ENCODE data around the gene CACNA2D4.
A peak's percentile ranks its signal among the peaks of the same experiment; 100 is the strongest.

The CACNA2D4 gene

DNA sequence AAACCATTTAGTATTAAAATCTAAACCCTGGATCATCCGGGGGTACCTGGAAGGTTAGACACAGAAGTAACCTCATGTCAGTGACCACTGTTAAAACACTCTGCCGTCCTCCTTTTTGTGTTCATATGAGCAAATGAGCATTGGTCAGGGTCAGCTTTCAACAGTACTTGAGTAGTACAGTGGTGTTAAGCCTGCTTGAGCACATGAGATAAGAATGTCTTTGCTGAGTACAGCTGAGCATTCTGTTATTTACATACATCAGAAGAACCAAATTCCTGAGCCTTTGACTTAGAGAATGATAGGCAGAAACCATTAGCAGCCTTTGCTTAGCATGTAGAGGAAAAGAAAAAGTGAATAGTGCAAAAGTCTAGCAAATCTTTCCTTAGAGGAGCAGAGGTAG, 136.7 kb downstream of the CACNA2D4 start:
- DNase-seq (ENCODE audit: low read depth, low spot score): no peak

DNA sequence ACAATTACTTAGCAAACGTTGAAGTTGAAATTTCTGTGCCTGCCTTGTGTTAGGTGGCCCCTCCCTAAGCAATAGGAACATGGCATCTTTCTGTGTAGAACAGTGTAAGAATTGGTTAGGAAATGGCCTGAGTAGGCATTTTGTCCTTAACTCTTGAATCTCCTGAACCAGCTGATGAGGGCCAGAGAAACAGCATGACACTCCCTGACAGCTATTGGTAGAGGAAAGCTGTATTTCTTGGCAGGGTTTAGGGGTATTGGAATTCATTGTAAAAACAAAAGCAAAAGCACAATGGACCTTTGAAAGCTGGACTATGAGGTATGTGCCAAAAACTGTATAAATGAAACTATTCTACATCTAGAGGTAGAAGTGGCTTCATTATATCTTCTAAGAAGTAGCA, 138.7 kb downstream of the CACNA2D4 start:
- DNase-seq (ENCODE audit: low read depth, low spot score): peak; percentile 77

DNA sequence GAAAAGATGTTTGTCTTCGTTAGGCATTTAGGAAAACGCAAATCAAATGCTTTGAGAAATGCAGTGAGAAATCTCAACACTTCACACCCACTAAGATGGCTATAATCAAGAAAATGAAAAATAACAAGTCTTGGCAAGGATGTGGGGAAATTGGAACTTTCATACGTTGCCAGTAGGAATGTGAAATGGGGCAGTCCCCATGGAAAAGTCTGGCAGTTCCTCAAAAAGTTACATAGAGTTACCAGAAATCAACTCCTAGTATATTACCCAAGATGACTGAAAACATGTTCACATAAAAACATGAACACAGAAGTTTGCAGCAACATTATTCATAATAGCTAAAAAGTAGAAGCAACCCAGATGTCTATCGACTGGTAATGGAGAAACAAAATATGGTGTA, 139.5 kb downstream of the CACNA2D4 start:
- DNase-seq (ENCODE audit: low read depth, low spot score): no peak

DNA sequence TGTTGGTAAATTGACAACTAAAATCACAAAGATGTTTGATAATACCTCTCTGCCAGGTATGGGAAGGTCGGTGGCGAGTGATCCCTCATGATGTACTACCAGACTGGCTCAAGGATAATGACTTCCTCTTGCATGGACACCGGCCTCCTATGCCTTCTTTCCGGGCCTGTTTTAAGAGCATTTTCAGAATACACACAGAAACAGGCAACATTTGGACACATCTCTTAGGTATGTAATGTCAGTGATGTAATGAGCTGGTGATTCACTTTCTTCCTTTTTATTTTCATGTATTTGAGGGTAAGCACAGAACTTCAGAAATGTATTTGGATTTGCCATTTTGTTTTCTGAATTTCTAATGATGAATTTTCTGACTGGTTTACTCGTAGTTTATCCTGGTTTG, 140.7 kb downstream of the CACNA2D4 start:
- no peak for DNase-seq (ENCODE audit: low read depth, low spot score)

DNA sequence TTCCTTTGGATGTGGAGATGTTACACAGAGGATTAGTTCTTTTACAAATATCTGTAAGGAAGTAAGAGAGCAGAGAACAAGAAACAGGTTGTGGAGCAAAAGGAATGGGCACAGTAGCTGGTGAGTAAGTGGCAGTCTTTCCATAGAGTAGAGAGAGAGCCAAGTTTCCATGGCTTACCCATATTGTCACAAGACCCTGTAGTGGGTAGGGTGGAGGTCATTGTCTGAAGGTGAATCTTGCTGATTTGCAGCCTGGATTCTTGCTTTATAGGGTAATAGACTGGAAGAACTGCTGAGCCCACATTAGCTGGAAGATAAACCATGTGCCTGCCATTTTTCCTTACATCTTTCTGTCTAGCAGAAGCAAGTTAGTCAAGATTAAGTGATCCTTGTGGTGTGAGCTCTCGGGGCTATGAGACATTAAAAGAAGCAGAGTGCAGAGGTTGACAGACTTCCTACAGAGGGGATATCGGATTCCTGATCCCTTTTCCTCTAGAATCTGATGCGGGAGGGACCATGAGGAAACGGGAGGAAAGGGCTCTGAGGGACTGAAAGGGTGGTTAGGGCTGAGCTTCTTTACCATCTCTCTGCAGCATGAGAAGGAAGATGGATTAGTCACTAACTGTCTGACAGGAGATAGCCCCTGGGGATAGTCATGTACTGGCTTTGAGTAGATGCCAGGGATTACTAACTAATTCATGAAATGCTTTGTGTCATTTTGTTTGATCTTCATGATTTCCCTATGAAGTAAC, 142.1 kb downstream of the CACNA2D4 start:
- DNase-seq (ENCODE audit: low read depth, low spot score): no peak

DNA sequence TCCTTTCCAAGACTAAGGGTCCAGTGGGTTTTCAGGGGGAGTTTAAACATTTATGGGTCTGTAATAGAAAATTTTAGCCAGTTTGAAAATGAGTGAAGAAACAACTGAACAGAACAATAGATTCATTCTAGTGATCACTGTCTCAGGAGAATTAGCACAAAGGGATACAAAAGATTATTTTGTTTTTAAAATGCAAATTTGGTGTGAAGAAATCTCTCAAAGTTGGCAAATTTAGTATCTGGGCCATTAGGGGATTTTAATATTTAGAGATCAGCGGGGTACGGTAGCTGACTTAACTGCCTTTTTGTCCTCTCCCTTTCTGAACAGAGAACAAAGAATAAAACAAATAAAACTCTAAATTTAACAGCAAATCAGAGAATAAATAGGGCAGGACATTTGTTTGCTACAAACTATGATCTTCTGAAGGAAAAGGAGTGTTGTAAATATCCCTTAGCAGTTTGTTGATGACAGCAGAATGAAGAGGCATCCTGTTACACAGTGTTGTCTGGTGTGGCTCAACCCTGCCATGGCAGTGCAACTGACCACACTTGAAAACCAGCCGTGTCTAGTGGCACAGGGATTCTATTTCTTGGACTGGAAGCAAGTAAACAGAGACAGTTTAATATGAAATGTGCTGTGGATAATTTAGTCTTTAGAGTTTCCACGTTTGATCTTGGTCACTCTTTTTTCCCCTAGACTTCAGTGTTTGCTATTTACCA, 144.4 kb downstream of the CACNA2D4 start:
- DNase-seq (ENCODE audit: low read depth, low spot score): no peak

DNA sequence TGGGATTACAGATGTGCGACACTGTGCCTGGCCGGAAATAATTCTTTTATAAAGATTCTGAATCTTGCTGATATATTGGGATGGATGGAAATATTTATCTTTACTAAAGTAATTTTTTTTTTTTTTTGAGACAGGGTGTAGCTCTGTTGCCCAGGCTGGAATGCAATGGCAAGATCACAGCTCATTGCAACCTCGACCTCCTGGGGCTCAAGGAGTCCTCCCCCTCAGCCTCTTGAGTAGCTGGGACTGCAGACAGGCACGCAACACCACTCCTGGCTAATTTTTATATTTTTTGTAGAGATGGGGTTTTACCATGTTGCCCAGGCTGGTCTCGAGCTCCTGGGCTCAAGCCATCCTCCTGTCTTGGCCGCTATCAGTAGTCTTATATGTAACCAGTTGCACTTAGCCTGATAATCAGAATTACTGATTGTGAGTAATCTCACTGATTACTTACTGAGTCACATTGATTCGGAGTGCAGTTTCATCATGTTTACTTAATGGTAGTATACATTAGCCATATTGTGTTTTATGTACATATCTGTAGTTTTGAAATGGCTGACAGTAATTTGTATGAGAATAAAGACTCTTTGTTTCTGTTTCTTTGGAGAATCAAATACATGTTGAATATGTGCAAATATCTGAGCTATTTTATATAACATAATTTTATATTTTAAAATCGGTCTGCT, 148.5 kb downstream of the CACNA2D4 start:
- DNase-seq (ENCODE audit: low read depth, low spot score): no peak

DNA sequence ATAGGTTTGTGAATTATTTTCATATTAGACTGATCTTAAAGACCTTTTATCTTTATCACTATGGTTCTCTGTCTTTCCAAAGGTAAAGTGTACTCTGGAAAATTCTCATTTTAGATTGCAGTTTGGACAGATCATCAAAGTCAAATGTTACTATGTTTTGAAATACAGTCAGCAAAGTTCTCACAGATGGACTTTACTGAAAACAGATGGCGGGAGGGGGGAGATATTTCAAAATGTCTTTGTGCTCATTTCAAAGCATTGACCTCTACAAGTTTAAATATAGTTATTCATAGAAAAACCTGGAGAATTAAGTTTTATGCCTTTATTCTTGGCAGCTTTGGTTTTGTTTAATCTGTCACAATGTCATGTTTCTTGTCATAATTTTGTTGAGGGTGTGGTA, 149.8 kb downstream of the CACNA2D4 start:
- DNase-seq (ENCODE audit: low read depth, low spot score): no peak

DNA sequence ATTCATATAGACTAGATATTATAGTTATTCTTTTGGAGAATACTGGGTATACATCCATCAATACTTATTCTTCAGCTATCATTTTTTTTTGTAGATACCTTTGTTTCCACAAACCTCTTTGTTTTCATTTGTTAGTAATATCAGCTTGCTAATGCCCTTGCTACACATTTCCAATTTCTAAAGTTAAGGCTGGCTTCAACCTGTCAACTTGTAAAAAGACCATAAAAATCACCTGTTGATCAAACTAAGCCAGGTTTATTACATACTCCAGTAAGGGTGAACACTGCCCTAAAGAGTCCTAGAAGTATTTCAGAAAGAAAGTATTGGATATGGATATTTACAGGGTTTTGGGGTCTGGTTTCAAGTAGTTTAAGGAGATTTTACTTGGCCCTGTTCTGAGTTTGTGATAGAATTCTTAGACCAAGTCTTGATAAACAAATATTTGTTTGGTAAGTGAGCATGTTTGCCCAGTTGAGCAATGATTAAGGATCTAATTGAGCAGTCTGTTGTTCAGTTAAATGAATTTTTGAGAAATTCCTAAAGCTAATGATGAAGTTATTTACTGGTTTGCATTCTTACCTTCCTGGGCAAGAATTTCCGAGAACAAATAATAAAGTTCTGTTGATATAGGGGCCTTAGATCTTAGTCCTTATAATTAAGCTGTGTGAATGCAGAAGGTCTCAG, 150.9 kb downstream of the CACNA2D4 start:
- no peak for DNase-seq (ENCODE audit: low read depth, low spot score)

DNA sequence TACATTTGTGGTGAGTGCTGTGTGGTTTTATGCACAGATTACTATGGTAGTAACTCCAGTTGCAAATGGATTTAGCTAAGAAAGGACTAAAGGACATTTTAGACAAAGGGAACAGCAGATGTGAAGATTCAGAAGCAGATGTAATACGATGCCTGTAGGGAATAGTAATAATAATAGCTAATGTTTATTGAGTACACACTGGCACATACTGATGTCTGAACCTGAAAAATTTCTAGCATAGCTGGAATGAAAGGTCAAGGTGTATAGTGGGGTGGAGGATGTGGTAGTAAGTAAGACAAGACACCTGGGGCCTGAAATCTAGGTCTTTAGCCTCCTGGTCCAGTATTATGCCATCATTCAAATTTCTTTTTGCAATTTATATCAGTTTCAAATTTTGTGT, 152.3 kb downstream of the CACNA2D4 start:
- DNase-seq (ENCODE audit: low read depth, low spot score): no peak

DNA sequence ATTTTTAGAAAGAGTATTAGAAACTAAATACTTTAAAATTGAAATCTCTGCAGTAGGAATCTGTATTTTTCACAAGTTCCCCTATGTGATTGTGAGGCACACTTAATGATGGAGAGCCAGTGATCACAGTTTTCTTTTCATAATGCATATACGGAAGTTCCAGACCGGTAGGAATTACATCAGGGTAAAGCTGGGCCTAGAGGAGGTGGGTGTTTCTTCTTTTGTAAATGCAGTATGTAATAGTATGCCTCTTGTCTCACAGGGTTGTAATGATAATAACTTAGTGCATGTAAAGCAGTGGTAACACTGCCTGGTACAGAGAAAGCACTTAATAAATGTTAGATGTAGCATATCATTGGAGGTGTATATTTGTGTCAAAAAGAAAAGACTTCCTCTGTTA, 155.3 kb downstream of the CACNA2D4 start:
- DNase-seq (ENCODE audit: low read depth, low spot score): no peak

DNA sequence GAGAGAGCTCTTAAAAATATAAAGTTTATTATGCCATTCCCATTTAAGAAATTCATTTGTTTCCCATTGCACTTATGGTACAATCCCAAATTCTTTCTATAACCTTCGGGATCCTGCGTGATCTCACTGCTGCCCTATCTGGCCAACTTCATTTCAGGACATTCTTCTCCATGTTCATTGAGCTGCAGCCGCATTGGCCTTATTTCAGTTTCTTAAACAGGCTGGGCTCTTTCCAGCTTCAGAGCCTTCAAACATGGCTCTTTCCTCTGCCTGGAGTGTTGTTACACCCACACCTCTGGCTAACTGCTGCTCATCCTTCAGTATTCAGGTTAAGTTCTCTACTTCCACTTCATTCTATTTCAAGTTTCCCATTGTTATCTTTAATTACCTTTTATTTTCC, 156.6 kb downstream of the CACNA2D4 start:
- no peak for DNase-seq (ENCODE audit: low read depth, low spot score)

DNA sequence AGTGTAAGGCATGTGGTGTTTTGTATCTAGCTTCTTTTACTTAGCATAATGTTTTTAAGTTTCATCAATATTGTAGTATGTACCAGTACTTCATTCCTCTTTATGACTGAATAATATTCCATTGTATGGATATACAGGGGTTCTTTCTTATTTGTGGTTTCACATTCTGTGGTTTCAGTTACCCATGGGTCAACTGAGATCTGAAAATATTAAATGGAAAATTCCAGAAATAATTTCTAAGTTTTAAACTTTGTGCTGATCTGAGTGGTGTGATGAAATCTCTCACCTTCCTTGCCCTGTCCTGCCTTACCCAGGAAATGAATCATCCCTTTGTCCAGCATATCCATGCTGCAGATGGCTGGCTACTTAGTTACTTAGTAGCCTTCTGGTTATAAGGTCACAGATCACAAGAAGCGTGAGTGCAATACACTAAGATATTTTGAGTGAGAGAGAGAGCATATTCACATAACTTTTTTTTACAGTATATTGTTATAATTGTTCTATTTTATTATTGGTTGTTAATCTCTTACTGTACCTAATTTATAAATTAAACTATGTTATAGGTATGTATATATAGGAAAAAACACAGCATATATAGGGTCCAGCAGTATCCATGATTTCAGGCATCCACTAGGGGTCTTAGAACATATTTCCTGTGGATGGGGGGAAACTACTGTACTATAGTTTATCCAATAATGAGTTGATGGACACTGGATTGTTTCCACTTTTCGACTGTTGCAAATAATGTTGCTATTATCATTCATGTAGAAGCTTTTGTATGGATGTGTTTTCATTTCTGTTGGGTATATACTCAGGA, 157.7 kb downstream of the CACNA2D4 start:
- DNase-seq (ENCODE audit: low read depth, low spot score): no peak

DNA sequence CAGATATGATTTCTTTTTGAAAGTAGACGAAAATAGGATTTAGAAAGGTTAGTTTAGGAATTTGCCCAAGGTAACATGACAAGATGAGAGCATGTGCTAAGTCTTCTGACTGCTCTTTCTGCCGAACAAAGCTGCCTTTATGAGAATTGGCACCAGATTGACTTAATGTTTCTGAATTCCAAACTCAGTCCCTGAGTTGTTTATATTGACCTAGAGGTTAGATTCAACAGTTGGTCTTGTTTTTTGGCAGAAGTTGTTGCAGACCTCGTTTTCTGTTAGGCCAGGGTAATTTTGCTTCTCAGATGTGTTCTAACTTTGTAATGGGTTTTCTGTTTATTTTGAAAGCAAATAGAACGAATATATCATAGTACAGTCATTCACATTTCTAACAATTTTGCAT, 159.6 kb downstream of the CACNA2D4 start:
- DNase-seq (ENCODE audit: low read depth, low spot score): no peak

DNA sequence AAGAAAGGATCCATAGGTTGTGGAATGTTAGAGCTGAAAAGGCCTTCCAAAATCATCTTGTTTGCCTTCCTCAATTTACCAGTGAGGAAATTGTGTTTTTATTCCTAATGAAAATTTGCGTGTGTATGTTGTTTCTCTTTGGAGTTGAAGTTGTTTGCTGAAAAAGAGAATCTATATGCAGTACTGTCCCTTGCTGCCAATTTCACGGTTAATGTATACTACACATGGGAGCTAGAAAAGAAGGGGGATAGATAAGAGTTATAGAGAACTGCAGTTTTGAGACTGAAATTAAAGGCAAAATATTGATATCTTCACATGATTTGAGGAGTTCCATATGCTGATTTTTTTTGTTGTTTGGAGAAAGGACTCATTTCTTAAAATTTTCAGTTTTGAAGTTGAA, 160.1 kb downstream of the CACNA2D4 start:
- DNase-seq (ENCODE audit: low read depth, low spot score): no peak

DNA sequence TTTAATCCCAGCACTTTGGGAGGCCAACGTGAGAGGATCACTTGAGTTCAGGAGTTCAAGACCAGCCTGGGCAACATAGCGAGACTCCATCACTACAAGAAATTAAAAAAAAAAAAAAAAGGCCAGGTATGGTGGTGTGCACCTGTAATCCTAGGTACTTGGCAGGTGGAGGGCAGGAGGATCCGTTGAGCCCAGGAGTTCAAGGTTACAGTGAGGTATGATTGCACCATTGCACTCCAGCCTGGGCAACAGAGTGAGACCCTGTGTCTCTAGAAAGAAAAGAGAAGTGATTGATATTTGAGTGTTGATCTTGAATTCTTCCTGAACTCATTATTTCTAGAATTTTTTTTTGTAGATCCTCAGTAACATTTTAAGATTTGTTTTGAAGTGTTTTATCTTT, 168.2 kb downstream of the CACNA2D4 start:
- no peak for DNase-seq (ENCODE audit: low read depth, low spot score)

DNA sequence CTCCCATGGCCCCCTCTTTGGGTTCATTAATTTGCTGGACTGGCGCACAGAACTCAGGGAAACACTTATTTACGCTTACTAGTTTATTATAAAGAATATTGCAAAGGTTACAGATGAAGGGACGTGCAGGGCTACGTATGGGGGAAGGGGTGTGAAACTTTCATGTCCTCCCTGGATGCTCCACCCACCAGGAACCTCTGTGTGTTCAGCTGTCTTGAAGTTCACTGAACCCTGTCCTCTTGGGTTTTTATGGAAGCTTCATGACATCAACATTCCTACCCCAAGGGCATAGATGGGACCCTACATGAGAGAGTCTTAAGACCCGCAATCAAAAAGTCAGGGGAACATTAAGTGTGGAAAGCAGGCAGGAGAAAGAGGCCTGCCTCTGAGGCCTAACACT, 169.4 kb downstream of the CACNA2D4 start:
- no peak for DNase-seq (ENCODE audit: low read depth, low spot score)

DNA sequence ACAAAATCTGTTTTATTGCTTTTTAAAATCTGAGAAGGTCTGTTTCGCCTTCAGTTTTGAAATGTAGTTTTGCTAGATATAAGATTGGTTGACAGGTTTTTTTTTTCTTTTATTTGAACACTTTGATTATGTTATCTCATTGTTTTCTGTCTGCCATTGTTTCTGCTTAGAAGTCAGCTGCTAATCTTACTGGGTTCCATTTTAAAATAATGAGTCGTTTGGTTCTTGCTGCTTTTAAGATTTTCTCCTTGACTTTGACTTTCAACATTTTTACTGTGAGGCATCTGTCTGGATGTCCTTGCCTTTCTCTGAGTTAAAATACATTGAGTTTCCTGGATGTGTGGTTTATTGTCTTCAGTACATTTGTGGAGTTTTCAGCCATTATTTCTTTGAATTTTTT, 170.8 kb downstream of the CACNA2D4 start:
- no peak for DNase-seq (ENCODE audit: low read depth, low spot score)

DNA sequence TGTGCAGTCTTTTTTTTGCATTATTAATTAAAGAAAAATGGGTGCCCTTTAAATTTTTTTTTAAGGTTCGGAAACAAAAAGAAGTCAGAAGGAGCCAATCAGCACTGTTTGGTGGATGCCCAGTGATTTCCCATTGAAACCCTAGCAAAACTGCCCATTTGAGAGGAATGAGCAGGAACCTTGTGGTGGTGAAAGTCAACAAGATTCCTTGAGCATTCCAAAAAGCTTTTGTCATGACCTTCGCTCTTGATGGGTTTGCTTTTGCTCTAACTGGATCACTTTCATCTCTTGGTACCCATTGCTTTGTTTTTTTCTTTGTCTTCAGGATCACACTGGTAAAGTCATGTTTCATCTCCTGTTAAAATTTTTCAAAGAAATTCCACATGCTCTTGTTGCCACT, 173.5 kb downstream of the CACNA2D4 start:
- DNase-seq (ENCODE audit: low read depth, low spot score): no peak

All from smooth muscle cell of the brain vasculature (primary cell).